OCI-LY7 (cell line): Measurements from ENCODE around the gene MSRB3.

Experiments
- EZH2phosphoT487 ChIP-seq: fragments of 200-600 bp; sonication (generic); IDR thresholded peaks from 2 replicates; pipeline ENCODE4 v1.6.1; 2018; ENCODE audit warnings: low read depth, borderline replicate concordance, mild to moderate bottlenecking, mixed run types, antibody characterized with exemption, low read length, moderate library complexity, mixed read lengths
- TF ChIP-seq, protein P1 (sequence below): fragments of 200-600 bp; sonication (generic); conservative IDR thresholded peaks from 2 replicates; pipeline ENCODE4 v1.5.1; 2014; ENCODE audit warnings: mild to moderate bottlenecking, antibody characterized with exemption, low read length, moderate library complexity, mixed read lengths

DNA sequence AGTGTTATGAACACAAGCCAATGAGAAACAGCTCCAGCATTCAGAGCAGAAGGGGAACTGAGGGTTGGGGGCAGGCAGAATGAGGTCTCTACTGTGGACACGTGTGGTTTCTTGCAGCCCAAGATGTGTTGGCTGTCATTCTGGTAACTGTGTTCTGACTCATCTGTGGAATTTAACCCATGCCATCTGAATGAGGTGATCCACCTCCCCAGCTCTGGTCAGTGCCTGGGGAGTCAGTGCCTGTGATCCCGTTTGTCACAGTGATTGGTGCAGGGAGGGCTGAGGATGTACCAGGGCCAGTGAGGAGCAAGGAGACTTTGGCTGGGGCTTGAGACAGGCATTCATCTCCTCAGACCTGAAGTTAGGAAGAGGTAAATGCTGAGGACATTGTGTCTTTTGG, 216.8 kb downstream of the MSRB3 start:
- TF ChIP-seq, protein P1, sequence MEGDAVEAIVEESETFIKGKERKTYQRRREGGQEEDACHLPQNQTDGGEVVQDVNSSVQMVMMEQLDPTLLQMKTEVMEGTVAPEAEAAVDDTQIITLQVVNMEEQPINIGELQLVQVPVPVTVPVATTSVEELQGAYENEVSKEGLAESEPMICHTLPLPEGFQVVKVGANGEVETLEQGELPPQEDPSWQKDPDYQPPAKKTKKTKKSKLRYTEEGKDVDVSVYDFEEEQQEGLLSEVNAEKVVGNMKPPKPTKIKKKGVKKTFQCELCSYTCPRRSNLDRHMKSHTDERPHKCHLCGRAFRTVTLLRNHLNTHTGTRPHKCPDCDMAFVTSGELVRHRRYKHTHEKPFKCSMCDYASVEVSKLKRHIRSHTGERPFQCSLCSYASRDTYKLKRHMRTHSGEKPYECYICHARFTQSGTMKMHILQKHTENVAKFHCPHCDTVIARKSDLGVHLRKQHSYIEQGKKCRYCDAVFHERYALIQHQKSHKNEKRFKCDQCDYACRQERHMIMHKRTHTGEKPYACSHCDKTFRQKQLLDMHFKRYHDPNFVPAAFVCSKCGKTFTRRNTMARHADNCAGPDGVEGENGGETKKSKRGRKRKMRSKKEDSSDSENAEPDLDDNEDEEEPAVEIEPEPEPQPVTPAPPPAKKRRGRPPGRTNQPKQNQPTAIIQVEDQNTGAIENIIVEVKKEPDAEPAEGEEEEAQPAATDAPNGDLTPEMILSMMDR, result no peak
- TF ChIP-seq EZH2phosphoT487, result no peak
